ENCODE measurements around the gene S100A14. TPM values are rescaled to one million over a fixed set of nuclear protein-coding genes. Genes with fewer than 3 reads are reported as not detected.

The S100A14 gene
- total and polyA plus RNA-seq, 2 of the 13 experiments (the other 11 are each of a cell fraction or from before 2014, with no cell fraction given): 1.4 to 7.7 TPM

DNA sequence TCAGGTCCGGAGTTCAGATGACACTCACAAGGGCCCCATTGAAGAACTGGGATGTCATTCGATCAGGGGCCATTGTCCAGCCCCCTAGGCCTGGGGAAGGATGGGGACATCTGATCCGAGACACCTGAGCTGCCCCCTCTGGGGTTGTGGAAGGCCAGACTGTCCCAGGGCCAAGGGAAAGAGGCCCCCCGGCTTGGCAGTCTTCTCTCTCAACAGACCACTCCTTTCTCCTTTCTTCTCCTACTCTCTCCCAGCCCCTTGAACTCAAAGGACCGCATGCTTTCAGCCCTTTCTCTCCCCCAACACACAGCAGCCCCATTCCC is 13.2 kb upstream of the S100A14 start (continued):
- TF ChIP-seq RFXAP (CRISPR knock-in tag; IDR thresholded peaks at IDR 0.05; ENCODE audit: borderline replicate concordance) (no peak), ZFP62 (CRISPR knock-in tag; IDR thresholded peaks at IDR 0.05) (no peak), TAF1 (CRISPR knock-in tag; IDR thresholded peaks at IDR 0.05) (0 out of 2 replicates have a peak, but pooled peaks have one; percentile 11), SIX1 (CRISPR knock-in tag; IDR thresholded peaks at IDR 0.05; ENCODE audit: borderline replicate concordance) (no peak), HNF4G (IDR thresholded peaks at IDR 0.05; ENCODE audit: borderline replicate concordance, low read depth, low read length) (no peak), HNF4G (CRISPR knock-in tag; IDR thresholded peaks at IDR 0.05; ENCODE audit: borderline replicate concordance, low read depth) (no peak), MIER3 (CRISPR knock-in tag; IDR thresholded peaks at IDR 0.05; ENCODE audit: borderline replicate concordance) (no peak), BRD4 (CRISPR knock-in tag; IDR thresholded peaks at IDR 0.05) (no peak), ZFAT (CRISPR knock-in tag; conservative IDR thresholded peaks at IDR 0.05) (no peak), KMT2A (CRISPR knock-in tag; IDR thresholded peaks at IDR 0.05) (no peak), JUND (CRISPR knock-in tag; IDR thresholded peaks at IDR 0.05) (no peak)
- TF ChIP-seq, protein P1, sequence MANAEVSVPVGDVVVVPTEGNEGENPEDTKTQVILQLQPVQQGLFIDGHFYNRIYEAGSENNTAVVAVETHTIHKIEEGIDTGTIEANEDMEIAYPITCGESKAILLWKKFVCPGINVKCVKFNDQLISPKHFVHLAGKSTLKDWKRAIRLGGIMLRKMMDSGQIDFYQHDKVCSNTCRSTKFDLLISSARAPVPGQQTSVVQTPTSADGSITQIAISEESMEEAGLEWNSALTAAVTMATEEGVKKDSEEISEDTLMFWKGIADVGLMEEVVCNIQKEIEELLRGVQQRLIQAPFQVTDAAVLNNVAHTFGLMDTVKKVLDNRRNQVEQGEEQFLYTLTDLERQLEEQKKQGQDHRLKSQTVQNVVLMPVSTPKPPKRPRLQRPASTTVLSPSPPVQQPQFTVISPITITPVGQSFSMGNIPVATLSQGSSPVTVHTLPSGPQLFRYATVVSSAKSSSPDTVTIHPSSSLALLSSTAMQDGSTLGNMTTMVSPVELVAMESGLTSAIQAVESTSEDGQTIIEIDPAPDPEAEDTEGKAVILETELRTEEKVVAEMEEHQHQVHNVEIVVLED (CRISPR knock-in tag; IDR thresholded peaks at IDR 0.05; ENCODE audit: borderline replicate concordance): no peak; the same call in 1 of the 2 replicates
- TF ChIP-seq, protein P2, sequence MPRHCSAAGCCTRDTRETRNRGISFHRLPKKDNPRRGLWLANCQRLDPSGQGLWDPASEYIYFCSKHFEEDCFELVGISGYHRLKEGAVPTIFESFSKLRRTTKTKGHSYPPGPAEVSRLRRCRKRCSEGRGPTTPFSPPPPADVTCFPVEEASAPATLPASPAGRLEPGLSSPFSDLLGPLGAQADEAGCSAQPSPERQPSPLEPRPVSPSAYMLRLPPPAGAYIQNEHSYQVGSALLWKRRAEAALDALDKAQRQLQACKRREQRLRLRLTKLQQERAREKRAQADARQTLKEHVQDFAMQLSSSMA (CRISPR knock-in tag; IDR thresholded peaks at IDR 0.05): no peak
- TF ChIP-seq, protein P3, sequence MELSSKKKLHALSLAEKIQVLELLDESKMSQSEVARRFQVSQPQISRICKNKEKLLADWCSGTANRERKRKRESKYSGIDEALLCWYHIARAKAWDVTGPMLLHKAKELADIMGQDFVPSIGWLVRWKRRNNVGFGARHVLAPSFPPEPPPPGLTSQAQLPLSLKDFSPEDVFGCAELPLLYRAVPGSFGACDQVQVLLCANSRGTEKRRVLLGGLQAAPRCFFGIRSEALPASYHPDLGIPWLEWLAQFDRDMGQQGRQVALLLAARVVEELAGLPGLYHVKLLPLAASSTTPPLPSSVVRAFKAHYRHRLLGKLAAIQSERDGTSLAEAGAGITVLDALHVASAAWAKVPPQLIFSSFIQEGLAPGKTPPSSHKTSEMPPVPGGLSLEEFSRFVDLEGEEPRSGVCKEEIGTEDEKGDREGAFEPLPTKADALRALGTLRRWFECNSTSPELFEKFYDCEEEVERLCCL (CRISPR knock-in tag; IDR thresholded peaks at IDR 0.05; ENCODE audit: borderline replicate concordance): no peak
- TF ChIP-seq, protein P4, sequence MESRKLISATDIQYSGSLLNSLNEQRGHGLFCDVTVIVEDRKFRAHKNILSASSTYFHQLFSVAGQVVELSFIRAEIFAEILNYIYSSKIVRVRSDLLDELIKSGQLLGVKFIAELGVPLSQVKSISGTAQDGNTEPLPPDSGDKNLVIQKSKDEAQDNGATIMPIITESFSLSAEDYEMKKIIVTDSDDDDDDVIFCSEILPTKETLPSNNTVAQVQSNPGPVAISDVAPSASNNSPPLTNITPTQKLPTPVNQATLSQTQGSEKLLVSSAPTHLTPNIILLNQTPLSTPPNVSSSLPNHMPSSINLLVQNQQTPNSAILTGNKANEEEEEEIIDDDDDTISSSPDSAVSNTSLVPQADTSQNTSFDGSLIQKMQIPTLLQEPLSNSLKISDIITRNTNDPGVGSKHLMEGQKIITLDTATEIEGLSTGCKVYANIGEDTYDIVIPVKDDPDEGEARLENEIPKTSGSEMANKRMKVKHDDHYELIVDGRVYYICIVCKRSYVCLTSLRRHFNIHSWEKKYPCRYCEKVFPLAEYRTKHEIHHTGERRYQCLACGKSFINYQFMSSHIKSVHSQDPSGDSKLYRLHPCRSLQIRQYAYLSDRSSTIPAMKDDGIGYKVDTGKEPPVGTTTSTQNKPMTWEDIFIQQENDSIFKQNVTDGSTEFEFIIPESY (CRISPR knock-in tag; IDR thresholded peaks at IDR 0.05): no peak
- TF ChIP-seq, protein P5, sequence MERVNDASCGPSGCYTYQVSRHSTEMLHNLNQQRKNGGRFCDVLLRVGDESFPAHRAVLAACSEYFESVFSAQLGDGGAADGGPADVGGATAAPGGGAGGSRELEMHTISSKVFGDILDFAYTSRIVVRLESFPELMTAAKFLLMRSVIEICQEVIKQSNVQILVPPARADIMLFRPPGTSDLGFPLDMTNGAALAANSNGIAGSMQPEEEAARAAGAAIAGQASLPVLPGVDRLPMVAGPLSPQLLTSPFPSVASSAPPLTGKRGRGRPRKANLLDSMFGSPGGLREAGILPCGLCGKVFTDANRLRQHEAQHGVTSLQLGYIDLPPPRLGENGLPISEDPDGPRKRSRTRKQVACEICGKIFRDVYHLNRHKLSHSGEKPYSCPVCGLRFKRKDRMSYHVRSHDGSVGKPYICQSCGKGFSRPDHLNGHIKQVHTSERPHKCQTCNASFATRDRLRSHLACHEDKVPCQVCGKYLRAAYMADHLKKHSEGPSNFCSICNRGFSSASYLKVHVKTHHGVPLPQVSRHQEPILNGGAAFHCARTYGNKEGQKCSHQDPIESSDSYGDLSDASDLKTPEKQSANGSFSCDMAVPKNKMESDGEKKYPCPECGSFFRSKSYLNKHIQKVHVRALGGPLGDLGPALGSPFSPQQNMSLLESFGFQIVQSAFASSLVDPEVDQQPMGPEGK (CRISPR knock-in tag; IDR thresholded peaks at IDR 0.05): peak; percentile 80
- TF ChIP-seq, protein P6, sequence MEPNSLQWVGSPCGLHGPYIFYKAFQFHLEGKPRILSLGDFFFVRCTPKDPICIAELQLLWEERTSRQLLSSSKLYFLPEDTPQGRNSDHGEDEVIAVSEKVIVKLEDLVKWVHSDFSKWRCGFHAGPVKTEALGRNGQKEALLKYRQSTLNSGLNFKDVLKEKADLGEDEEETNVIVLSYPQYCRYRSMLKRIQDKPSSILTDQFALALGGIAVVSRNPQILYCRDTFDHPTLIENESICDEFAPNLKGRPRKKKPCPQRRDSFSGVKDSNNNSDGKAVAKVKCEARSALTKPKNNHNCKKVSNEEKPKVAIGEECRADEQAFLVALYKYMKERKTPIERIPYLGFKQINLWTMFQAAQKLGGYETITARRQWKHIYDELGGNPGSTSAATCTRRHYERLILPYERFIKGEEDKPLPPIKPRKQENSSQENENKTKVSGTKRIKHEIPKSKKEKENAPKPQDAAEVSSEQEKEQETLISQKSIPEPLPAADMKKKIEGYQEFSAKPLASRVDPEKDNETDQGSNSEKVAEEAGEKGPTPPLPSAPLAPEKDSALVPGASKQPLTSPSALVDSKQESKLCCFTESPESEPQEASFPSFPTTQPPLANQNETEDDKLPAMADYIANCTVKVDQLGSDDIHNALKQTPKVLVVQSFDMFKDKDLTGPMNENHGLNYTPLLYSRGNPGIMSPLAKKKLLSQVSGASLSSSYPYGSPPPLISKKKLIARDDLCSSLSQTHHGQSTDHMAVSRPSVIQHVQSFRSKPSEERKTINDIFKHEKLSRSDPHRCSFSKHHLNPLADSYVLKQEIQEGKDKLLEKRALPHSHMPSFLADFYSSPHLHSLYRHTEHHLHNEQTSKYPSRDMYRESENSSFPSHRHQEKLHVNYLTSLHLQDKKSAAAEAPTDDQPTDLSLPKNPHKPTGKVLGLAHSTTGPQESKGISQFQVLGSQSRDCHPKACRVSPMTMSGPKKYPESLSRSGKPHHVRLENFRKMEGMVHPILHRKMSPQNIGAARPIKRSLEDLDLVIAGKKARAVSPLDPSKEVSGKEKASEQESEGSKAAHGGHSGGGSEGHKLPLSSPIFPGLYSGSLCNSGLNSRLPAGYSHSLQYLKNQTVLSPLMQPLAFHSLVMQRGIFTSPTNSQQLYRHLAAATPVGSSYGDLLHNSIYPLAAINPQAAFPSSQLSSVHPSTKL (CRISPR knock-in tag; IDR thresholded peaks at IDR 0.05): 0 out of 2 replicates have a peak, but pooled peaks have one; percentile 11

Data from HepG2 (cell line).